Suppressor macrophage treated with lipopolysaccharide for 1 hour (primary cell): ENCODE data around the gene RAI1.

Source experiments
- DNase-seq, 3 donors: peaks; one replicate each; pipeline ENCODE4 v3.0.0-alpha.2; 2020 to 2022

RAI1 gene

DNA sequence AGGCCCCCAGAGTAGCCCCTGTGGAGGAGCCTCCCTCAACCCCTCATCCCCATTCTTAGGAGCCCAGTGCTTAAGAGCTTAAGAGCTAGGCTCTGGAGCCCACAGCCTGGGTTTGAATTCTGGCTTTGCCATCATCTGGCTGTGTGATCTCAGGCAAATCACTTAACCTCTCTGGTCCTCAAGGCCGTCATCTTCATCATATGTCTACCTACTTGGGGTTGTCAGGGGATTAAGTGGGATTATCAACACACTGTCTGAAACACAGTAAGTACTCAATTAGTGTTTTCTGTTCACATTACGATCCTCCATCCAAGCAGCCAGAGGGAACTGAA, 150.7 kb downstream of the RAI1 start:
- DNase-seq = no peak

DNA sequence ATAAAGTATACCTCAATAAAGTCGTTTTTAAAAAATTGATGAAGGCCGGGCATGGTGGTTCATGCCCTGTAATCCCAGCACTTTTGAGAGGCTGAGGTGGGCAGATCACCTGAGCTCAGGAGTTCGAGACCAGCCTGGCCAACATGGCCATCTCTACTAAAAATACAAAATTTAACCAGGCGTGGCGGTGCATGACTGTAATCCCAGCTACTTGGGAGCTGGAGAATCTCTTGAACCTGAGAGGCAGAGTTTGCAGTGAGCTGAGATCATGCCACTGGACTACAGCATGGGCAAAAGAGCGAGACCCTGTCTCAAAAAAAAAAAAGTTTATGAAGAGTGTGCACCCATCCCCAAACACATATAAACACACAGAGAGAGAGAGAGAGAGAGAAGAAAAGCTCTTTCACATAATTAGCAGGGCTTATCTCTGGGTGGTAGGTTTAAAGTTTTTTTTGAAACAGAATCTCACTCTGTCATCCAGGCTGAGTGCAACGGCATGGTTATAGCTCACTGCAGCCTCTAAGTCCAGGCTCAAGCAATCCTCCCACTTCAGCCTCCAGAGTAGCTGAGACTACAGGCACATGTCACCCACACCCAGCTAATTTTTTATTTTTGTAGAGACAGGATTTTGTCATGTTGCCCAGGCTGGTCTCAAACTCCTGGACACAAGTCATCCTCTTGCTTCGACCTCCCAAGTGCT, 152.6 kb downstream of the RAI1 start:
- DNase-seq = no peak

DNA sequence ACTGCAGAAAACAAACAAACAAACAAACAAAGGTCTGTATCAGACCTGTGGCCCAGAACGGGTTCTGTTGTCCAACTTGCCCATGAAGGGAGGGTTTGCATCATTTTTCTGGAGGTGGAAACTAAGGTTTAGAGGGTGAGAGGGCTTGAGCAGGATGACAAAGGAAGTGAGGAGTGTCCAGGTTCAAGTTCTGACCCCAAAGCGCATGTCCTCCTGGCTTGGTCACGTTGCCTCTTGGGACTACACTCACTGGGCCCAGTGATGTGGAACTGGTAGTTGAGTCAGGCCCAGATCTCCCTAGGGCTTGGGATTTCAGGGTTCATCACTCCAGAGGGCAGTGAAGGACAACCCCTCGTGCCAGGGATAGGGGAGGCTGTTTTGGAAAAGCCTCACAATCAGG, 153.7 kb downstream of the RAI1 start:
- no peak for DNase-seq

DNA sequence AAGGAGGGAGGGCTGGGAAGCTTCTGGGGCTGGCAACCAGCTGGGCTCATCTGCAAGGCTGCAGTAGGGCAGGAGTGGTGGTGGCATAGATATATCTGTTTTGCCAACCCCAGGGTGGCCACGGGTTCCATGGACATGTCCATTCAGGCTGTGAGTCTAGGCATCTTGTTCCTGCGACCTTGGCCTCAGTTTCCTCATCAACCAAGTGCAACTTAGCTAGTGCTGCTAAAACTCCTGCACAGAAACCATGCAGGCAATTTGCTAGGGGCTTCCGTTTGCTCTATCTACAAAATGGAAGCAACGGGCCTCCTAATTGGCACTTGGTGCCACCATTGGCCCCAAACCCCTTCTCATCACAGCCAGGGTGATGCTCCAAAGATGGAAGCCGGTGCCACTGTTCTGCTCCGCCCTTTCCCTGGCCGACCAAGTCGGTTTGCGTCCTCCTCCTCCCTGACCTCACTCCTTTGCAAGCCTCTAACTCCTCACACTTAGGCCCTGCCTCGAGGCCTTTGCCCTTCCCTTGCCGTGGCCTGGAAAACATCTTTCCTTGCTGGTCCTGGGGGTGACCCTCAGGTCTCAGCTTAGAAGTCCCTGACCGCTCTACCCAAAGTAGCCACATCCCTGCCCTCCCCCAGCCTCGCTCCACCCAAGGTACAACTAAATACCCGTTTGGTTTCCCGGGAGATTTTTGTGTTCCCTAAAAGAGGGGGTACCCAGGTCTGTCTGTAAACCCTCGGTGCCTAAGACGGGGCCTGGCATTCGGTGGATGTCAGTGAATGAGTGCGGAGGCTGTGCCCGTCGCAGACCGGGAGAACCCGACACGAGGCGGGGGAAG, 154.4 kb downstream of the RAI1 start:
- DNase-seq = no peak

DNA sequence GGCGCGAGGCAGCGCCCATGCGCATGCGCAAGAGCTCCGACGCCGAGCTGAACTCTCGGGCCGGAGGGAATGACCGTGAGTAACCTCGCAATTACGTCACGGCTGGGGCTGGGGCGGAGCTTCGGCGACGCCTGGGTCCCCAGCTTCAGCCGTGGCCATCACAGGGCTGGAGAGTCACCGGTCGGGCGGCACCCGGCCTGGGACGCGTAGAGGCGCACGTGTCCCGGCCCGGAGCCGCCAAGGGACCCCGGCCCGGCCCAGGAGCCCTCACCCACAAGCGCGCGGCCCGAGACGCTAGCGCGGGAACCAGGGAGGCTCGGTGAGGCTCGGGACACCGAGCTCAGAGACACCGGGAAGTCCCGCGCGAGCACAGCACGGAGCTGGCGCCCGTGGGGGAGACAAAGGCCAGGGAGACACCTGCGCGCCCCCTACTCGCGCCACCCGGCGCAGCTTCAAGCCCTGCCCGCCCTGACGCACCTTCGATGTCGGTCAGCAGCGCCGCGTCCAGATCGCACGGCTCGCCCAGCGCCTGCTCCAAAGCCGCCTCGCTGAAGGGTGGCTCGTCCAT, 155.1 kb downstream of the RAI1 start:
- peak; percentile 99 to 100 (median 99) for DNase-seq

DNA sequence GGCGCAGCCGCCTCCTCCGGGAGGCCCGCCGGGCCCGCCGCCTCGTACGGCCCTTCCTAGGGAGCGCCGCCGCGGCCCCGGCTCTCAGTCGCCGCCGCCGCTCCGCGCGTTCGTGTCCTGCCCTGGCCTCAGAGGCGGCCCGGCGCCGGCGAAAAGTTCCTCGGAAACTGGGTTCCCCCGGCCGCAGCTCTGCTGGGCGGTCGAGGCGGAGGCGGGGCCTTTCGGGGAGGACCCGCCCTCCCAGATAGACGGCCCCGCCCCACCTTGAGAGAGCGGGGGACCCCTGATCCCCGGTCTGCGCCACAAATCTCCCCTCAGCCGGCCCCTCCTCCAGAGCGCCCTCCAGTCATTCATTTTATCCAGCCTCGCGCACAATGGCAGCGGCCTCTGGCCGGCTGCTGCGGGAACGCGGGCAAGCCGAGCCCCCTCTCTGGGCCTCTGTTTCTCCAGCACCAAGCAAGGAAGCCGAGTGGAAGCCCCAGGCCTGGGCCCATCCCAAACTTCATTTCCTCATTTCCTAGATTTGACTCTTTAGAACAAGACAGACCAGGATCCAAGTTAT, 155.6 kb downstream of the RAI1 start, which contains the start of gene SREBF1:
Gene SREBF1, minus strand, starts transcription at position 169 of the 562 bp plus-strand sequence. CDS start 169 bp downstream, outside the sequence.
- peak; percentile 64 to 88 (median 75) for DNase-seq

DNA sequence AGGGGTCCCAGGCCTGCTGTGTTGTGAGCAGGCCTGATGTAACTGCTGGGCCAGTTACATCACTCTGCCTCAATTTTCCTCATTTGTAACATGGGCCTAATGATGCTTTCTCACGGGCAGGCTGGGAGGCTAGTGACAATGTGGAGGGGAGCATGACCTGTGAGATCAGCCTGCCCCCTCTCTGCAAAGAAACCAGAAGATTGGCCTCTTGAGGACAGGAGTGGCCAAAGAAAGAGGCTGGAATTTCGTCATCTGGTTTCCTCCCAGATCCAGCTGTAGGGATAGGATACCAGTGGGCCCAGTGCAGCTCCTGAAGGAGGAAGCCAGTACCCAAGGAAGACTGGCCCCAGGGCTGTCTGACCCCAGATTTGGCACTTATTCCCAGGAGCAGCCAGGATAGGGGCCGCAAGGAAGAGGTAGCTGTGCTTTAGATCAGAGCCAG, 156.1 kb downstream of the RAI1 start:
- peak in 2 of 3 donors; percentile 40 to 42 for DNase-seq

DNA sequence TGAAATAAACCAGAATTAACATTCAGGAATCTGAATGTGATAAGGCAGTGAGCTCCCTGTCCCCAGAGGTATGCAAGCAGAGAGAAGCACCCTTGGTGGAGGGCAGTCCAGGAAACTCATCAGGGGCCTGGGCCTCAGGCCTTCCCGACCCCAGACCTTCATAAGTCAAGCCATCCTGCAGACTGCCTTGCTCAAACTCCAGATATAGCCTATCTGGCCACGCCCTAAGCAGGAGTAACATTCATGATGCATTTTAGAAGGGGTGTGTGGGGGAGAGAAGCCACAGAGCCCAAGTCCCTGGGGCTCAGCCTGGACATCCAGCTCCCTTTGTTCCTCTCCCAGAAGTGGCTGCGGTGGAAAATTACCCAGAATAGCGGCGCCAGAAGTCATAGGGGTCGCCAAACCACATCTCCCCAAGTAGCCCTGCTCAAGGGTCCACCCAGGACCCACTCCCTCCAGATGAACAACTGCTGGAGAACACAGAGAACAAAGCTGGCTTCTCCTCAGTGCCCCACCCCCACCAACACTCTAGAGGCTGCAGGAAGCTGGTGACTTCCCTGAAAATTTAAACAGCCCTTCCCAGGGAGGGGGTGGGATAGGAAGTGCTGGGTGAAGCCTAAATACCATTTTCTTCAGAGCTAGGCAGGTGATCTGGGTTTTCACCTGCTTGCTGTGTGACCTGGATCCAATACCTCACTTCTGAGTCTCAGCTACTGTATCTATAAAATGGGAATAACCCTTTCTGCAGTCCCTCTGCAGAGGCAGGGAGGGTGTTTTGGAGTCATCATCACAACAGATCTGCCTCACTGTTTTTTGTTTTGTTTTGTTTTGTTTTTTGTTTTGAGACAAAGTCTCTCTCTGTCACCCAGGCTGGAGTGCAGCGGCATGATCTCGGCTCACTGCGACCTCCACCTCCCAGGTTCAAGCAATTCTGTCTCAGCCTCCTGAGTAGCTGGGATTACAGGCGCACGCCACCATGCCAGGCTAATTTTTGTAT, 157.0 kb downstream of the RAI1 start:
- peak; percentile 54 to 77 (median 72) for DNase-seq

DNA sequence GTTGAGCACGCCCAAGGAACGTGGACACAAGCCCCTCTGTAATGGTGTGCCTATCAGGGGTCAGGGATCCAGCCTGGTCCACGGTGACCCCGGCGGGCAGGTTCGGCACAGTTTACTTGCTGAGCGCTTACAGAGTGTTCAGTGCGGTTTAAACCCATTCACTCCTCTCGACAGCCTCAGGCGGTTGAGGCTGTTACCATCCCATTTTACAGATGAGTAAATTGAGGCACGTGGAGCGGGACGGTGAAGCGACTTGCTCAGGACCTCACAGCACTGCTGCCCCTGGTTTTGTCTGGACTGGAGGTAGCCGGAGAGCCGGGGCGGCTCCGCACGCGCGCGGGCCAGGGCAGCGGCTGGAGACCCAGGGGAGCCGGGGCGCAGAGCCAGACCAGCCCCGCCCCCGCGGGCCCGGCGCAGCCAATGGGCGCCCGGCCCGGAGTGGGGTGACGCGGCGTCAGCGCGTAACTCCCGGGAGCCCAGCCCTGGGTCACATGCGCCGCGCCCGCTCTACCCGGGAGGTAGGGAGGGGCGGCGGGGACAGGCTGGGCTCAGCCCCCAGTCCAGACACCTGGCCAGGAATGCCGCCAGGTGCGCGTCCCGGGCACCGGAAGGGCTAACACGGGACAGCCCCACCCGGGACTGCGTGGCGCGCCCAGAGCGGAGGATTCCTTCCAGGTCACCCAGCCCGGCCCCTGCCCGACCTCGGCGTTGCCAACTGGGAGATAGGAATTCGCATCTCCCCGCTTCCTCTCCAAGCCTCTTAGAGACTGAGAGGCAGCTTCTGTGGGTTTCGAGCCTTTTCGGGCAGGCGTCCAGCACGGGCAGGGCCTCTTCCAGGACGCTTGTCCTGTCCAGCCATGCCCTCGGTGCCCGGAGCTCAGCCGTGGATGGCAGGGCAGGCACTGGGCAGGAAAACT, 158.8 kb downstream of the RAI1 start:
- DNase-seq = peak; percentile 89 to 98 (median 95)

DNA sequence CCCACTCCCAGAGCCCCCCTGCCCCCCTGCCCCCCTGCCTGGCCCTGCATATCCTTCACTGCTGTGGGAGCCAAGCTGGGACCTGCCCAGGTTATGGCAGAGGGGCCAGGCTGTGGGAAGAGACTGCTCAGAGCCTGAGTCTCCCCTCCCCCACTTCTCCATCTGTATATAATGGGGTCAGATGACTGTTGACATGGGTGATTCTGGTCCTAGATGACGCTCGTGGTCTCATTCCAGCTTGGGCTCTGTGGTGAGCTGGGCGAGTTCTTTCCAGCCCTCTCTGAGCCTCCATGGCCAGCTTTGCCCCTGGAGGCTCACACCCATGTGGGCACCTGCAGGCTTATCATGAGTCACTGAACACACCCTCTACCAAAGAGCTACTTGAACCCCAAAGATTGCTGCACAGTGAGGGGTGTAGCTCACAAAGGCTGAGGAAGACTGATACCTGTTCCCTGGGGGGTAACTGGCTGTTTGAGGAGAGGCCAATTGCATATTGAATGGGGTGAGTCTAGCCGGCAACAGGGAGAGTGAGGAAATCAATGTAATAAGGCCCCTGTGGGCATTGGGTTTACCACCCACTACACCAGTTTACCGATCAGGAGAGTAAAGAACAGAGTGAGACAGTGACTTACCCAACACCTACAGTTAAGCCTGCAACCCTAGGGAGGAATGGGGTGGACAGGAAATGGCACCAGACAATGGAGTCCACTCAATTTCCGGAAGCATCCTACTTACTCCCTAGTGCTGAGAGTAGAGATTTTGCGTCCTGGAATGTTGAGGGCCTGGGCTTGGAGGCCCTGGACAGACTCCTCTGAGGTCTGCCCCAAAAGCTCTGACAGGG, 159.7 kb downstream of the RAI1 start:
- peak; percentile 52 to 65 (median 63) for DNase-seq

DNA sequence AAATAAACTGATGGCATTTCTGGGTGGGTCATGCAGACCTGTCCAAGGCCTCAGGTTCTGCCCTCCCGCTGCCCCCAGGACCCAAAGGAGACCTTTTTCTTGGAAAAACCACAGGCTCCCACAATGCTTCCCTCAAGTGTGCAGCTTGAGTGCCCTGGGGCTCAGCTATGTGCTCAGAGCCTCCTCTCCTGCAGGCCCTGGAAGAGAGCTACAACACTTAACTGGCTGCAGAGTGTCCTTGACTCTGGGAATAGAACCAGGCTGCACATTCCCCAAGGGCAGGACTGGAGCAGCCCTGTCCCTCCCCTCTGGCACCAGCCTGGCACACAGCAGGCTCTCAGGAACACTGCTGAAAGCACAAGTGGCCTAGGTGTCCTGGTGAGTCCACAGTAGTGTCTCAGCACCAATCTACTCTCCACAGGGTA, 160.4 kb downstream of the RAI1 start:
- DNase-seq = no peak

DNA sequence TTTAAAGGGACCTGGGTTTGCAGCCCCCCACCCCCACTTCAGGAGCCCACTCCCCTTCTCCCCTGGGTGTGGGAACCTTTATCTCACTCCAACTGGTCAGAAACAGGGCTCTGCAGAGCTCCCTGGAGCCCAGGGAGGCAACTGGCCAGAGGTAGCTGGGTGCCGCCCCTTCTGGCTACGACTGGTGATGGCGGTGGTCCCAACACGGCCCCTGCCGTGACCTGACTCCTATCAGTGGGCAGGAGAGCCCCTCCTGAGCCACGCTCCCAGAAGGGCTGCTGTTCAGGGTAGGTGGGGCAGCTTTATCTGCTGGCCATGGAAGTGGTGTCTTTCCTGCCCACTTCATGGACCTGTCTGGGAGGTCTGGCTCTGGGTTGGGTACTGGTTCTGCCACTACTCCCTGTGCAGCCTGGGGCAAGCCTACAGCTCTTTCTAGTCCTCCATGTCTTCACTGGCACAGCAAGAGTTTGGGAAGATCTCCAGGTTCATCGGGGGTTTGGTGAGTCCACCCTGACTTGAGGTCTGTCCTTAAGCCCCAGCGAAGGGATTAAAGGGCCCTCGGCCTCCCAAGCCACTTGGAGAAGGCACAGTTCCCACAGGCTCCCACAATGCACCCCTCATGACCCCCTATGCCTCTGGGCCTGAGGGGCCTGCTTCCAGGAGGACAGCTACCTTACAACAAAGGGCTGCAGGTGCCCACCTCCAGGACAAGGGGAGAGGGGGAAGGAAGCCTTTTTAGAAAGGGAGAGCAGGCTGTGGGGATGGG, 161.0 kb downstream of the RAI1 start:
- no peak for DNase-seq

DNA sequence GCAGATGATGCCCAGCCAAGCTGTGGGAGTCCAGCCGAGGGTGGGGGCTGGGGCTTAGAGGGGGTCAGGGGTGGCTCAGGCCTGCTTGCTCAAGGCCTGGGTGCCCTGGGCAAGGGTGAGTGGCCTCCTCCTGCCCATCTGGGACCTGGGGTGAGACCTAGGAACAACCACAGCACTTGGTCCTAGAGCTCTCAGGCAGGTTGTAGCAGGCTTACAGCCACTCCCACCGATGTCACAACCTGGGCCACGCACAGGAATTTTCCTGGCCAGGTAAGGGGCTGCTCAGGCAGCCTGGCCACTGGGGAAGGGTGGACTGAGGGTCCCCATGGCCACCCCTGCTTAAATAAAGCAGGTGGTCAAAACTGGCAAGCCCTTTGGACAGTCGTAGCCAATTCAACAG, 161.8 kb downstream of the RAI1 start:
- no peak for DNase-seq

DNA sequence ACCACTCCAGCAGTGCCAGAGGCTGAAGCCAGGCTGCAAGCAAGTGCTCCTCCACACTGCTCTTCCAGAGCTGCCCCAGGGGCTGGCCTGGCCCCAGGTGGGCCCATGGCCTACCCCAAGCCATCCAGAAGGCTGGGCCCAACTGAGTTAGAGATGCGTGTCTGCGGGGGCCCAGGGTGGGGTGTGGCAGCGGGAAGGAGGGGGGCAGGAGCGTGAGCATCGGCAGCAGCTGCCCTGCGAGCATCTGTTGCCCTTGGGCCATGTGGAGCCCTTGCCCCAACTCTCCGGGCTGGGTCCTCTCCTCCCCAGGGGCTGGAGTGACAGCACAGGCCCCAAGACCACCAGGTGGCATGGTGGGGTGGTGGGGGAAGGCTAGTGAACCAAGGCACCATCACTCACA, 162.8 kb downstream of the RAI1 start:
- no peak for DNase-seq

DNA sequence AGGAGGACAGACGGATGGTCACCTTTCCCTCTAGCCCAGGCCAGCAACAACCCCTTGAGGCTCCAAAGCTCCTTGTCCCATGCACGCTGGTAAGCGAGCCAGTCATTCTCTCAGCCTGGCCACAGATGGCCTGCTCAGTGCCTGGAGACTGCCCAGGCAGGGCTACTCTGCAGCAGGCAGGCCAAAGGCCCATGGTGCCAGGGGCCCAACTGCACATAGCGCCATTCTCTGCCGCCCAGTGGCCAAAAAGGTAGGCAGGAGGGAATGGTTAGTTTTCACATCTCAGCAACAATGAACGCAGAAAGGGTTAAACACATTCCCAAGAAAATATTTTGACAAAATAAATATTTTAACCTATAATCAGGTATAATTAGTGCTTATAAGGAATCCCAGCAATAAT, 163.2 kb downstream of the RAI1 start:
- no peak for DNase-seq

DNA sequence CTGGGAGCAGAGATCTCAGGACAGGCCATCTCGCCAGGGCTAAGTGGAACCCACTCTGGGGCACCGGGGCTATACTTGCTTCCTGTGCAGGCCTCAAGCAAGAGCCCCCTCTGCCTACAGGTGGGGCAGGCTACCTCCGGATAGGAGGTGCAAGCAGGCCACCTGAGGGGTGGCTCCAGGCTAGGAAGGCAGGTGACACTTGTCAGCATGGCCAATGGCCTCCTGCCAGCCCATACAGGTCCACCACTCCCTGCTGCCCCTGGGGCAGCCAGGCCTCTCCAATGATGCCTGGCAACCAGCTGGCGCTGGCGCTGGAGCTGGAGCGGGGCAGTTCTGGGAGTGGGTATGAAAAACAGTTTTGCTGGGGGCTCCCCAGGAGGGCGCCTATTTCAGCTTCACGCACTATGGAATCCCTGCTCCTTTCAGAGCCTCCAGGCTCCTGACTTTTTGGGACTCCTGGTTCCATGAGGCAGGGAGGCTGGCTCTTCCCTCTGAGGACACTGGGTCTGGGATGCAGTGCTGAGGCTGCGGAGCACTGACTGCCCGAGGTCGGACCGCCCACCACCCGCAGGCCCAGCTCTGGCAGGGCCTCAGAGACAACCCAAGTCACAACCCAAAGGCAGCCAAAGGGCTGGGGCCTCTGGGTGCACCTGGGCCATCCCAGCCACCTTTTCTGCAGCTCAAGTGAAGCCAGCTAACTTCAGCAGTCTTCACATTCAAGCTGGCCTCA, 164.0 kb downstream of the RAI1 start:
- no peak for DNase-seq

DNA sequence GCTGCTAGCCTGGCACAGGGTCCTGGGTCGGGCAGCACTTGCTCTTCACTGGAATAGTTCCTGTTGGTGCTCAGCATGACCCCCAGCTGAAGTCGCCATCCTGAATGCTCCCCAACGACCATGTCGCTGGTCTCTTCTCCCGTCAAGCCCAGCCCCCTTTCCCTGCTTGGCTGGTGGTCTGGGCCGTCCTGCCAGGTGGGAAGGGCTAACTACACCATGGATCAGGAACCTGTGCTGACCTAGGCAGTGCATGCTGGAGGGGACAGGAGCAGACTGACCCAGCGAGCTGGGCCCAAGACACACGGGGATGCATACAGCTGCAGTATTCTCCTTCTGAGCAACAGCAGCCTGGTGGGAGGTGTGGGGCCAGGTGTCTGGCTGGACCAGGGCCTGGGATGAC, 164.7 kb downstream of the RAI1 start:
- DNase-seq = no peak

DNA sequence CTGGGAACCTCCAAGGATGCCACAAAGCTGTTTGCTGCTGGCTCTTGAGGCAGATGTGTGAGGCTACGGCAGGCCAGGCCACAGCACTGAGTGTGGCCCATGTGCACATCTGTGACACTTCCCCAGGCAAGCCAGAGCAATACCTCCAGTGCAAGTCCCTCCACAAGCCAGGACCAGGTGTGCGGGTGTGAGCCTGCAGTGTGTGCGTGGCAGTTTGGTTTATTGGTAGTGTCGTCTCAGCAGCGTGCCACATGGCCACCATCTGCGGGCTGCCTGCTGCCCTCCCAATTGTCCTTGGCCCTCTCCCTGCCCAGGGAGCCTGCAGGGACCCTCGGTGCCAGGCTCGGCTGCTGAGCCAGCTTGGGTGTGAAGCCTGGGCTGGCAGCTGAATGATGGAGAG, 165.4 kb downstream of the RAI1 start:
- DNase-seq = no peak
